GM10266 (cell line): ENCODE data around the gene PREX1.

Experiments used
- DNase-seq: peaks from one replicate; pipeline ENCODE4 v3.0.0; 2012; ENCODE audit errors: extremely low spot score
- TF ChIP-seq, protein P1 (sequence below): IDR thresholded peaks from 2 replicates; pipeline ENCODE4 v1.5.1; 2012; ENCODE audit warnings: mild to moderate bottlenecking, low read depth; ENCODE audit not compliant: control insufficient read depth, insufficient read depth; ENCODE audit errors: missing control alignments

The PREX1 gene

DNA sequence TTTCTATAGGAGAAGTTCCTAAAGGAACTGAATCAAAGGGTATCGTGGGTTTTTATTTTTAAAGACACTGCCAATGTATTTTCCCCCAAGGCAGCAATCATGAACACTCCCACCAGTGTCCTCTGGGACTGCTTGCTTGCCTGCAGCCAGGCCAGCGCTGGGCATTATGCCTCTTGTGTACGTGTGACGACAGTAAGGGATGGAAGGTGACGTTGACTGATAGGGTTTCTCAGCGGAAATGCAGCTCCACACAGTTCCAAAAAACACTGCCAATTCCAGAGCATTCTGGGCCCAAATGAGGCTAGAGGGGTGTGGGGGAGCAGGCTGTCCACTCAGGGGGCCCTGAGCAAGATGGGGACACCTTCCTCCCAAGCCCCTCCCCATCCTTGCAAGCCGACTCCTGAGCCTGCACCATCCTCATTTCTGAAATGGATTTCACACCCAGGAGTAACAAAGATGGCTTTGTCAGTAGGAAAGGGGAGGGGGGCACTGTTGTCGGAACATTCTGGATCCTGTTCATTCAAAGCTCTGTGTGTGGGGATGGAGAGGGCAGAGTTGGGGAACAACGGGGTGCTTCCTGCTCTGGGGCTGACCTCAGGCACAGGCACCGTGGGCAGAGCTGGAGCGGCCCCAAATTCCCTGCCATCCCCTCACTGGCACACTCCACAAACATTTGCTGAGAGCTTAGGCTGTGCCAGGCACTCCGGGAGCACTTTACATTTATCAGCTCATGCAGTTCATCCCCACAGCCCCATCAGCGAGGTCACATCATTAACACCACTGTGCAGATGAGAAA lies 20.0 kb downstream of the PREX1 start:
- DNase-seq: no peak
- TF ChIP-seq, protein P1, sequence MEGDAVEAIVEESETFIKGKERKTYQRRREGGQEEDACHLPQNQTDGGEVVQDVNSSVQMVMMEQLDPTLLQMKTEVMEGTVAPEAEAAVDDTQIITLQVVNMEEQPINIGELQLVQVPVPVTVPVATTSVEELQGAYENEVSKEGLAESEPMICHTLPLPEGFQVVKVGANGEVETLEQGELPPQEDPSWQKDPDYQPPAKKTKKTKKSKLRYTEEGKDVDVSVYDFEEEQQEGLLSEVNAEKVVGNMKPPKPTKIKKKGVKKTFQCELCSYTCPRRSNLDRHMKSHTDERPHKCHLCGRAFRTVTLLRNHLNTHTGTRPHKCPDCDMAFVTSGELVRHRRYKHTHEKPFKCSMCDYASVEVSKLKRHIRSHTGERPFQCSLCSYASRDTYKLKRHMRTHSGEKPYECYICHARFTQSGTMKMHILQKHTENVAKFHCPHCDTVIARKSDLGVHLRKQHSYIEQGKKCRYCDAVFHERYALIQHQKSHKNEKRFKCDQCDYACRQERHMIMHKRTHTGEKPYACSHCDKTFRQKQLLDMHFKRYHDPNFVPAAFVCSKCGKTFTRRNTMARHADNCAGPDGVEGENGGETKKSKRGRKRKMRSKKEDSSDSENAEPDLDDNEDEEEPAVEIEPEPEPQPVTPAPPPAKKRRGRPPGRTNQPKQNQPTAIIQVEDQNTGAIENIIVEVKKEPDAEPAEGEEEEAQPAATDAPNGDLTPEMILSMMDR: no peak

DNA sequence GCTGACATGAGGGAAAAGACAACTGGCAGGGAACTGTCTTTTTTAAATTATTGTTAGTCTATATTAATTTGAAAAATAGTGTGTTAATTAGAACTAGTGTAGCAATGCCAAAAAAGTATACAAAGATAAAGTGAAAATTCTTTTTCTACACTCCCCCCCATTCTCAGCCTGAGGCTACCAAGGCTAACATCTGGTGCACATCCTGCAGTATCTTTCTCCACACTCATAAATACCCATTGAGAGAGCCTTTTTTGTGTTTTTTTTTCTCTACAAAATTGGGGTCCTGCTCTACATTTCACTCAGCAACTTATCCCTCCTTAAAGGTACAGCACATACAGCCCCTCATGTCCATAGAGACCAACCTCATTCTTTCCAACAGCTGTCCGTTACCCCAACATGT lies 20.7 kb downstream of the PREX1 start:
- TF ChIP-seq, protein P1: no peak
- no peak for DNase-seq

DNA sequence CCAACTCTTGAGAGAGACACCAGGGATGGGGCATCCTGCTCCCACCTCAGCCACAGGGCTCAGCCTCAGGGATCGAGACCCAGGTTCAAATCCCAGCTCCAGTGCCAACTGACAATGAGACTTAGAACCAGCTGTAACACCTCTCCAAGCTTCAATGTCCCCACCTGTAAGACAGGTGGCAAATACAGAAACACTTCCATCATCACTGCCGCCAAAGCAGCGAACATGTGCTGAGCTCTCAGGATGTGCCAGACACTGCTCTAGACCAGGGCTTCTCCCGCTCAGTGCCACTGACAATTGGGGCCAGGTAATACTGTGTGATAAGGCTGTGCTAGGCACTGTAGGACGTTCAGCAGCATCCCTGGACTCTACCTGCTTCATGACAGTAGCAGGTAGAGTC lies 22.1 kb downstream of the PREX1 start:
- TF ChIP-seq, protein P1: no peak
- DNase-seq: no peak

DNA sequence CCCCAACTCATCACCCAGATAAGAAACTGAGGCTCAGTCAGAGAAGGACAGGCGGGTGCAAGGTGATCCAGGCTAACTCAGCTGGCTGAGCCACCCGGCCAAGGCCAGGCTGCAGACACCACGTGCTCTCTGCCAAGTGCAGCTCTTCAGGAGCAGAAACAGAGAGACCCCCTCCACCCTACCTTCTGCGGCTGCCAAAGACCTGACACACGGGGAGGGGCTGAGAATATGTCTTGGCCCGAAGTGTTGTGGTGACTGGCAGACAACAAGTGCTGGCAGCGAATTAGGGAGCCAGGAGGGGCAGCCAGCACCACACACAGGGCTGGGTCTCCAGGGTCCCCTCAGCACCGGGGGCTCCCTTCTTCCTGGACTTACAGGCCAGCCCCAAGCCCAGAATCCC lies 22.5 kb downstream of the PREX1 start:
- DNase-seq: no peak
- TF ChIP-seq, protein P1: no peak

DNA sequence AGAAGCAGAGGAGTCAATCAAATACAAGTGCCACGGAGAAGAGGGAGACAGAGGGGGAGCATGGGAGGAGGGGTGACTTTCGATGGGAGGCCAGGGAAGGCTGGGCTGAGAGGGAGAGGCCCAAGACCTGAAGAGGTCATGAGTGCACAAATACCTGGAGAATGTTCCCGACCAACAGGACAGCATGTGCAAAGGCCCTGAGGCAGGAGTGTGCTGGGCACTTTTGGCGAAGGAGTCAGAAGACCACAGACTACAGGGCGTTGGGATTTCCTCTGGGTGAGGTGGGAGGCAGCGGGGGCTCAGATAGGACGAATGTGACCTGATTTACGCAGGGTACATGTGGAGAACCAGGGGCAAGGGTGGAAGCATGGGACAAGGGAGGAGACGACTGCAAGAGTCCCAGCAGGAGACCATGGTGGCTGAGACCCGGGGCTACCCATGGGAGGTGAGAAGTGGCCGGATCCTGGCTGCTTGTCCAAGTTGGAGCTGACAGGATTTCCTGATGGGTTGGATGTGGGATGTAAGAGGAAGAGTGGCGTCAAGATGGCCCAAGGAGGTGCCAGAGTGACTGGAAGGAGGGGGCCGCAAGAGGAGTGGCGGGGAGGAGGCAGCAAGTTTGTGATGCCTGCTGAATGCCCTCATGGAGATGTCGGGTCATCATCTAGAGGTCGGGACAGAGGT lies 23.4 kb downstream of the PREX1 start:
- TF ChIP-seq, protein P1: no peak
- no peak for DNase-seq

DNA sequence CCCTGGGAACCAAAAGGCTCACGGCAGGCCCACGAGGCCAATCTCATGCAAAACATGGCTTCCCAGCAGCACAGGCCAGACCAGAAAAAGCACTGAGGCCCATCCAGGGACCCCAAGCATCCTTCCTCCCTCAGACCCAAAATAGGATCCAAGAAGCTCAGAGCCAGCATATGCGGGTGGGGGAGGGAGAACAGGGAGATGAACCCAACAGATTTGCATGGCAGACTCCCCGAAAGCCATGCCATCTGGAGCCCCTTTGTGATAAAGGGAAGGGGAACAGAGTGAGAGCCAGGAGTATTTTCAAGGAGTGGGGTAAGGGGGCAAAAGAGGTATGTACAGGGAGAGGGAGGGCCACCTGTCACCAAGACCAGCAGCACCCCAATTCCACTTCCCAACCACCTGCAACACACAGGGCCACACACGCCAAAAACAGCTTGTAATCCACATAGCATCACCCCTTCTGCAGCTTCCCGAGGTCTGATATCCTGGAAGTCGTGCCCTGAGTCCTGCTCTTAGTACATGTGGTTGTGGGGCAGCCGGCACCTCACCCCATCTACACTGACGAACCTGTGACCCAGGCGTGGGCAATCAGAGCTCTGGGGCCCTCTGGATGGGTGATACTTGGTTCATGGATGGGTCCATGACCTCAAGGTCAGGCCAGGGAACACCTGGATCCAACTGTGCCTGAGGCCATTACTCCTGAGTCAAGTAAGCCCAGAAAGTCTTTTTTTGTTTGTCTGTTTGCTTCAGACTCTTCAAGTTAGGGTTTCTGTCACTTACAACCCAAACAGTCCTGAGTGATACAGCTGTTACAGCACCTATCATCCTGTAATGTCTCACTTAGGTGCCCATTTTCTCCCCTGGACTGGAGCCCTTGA lies 24.4 kb downstream of the PREX1 start:
- TF ChIP-seq, protein P1: no peak

More for the DNA sequence above, 24.4 kb downstream of the PREX1 start:
- no peak for DNase-seq
